HG02840 (cell line): ENCODE measurements around the gene GPR143.
"Not testable (repeated sequence)": the region's sequence is repeated elsewhere in the genome, so short reads cannot be mapped to it uniquely, and the experiment has no call there.

Experiments used
- ATAC-seq: cut with Tn5 transposase; IDR thresholded peaks from one replicate; pipeline ENCODE4 v1.9.1; 2021; ENCODE audit warnings: mild to moderate bottlenecking, moderate library complexity, moderate number of reproducible peaks; ENCODE audit not compliant: unreplicated experiment, low FRiP score

The GPR143 gene

GRCh38 chrX:9765737-9766097 is at the start of gene GPR143:
GPR143 (minus strand) TSS chrX:9765847; CDS start chrX:9765817, 30 bp downstream.
- no peak for ATAC-seq

- not testable (repeated sequence) for ATAC-seq
Observed at GRCh38 chrX:9811086-9811485, 45.4 kb upstream of the GPR143 start.

GRCh38 chrX:9809876-9810275 is 44.2 kb upstream of the GPR143 start:
- ATAC-seq: not testable (repeated sequence)

GRCh38 chrX:9807355-9808182 is 41.9 kb upstream of the GPR143 start:
- no peak for ATAC-seq

GRCh38 chrX:9805956-9806355 is 40.3 kb upstream of the GPR143 start:
- ATAC-seq: no peak

GRCh38 chrX:9804444-9804843 is 38.8 kb upstream of the GPR143 start:
- ATAC-seq: no peak

- ATAC-seq: no peak
Observed at GRCh38 chrX:9802737-9803136, 37.1 kb upstream of the GPR143 start.

- no peak for ATAC-seq
Observed at GRCh38 chrX:9797384-9798360, 32.0 kb upstream of the GPR143 start.

- no peak for ATAC-seq
Observed at GRCh38 chrX:9794495-9794894, 28.8 kb upstream of the GPR143 start.

- no peak for ATAC-seq
Observed at GRCh38 chrX:9790866-9791265, 25.2 kb upstream of the GPR143 start.

- ATAC-seq: no peak
Observed at GRCh38 chrX:9789555-9789954, 23.9 kb upstream of the GPR143 start.

GRCh38 chrX:9788911-9789310 is 23.3 kb upstream of the GPR143 start:
- ATAC-seq: no peak

GRCh38 chrX:9786798-9787635 is 21.4 kb upstream of the GPR143 start:
- ATAC-seq: no peak

- no peak for ATAC-seq
Observed at GRCh38 chrX:9785944-9786797, 20.5 kb upstream of the GPR143 start, which contains the start of gene SHROOM2. SHROOM2 (plus strand) TSS chrX:9786429; CDS start chrX:9786546, 117 bp downstream.

- ATAC-seq: no peak
Observed at GRCh38 chrX:9785254-9785943, 19.8 kb upstream of the GPR143 start.

GRCh38 chrX:9784332-9784731 is 18.7 kb upstream of the GPR143 start:
- ATAC-seq: no peak

GRCh38 chrX:9781941-9782340 is 16.3 kb upstream of the GPR143 start:
- ATAC-seq: no peak

GRCh38 chrX:9775930-9776329 is 10.3 kb upstream of the GPR143 start:
- no peak for ATAC-seq

- no peak for ATAC-seq
Observed at GRCh38 chrX:9772943-9773342, 7.3 kb upstream of the GPR143 start.
